WI38 (cell line): Measurements from ENCODE around the gene ZNF710.

ENCODE experiments used
- H3K4me3 ChIP-seq: 2 replicates; pipeline ENCODE4 v1.5.1; 2011; ENCODE audit warnings: low read depth, mild to moderate bottlenecking, control low read depth, low read length
- CTCF ChIP-seq: IDR thresholded peaks from 2 replicates; pipeline ENCODE4 v1.5.1; 2012; ENCODE audit warnings: low read depth, mild to moderate bottlenecking, control low read depth, low read length

ZNF710 gene

DNA sequence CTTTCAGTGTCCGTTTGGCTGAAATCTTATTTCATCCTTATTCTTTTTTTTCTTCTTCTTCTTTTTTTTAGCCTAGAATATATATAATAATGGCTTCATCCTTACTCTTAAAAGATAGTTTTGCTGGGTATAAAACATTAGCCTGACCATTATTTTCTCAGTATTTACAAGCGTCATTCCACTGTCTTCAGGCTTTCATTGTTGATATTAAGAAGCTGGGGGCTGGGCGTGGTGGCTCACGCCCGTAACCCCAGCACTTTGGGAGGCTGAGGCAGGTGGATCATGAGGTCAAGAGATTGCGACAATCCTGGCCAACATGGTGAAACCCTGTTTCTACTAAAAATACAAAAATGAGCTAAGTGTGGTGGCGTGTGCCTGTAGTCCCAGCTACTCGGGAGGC lies 10.6 kb downstream of the ZNF710 start:
- H3K4me3 ChIP-seq = no peak overlapping the region
- no peak for TF ChIP-seq CTCF

- no peak overlapping the region for H3K4me3 ChIP-seq
- TF ChIP-seq CTCF = no peak
Measured at GRCh38 chr15:90013503-90013937, 12.4 kb downstream of the ZNF710 start.

- H3K4me3 ChIP-seq = no peak overlapping the region
- TF ChIP-seq CTCF = no peak
Measured at GRCh38 chr15:90015294-90015693, 14.2 kb downstream of the ZNF710 start.

GRCh38 chr15:90015749-90016148 lies 14.6 kb downstream of the ZNF710 start:
- no peak for TF ChIP-seq CTCF

GRCh38 chr15:90016721-90017120 lies 15.6 kb downstream of the ZNF710 start:
- no peak for TF ChIP-seq CTCF
- H3K4me3 ChIP-seq = no peak overlapping the region

More at GRCh38 chr15:90015749-90016148, 14.6 kb downstream of the ZNF710 start:
- no peak overlapping the region for H3K4me3 ChIP-seq

DNA sequence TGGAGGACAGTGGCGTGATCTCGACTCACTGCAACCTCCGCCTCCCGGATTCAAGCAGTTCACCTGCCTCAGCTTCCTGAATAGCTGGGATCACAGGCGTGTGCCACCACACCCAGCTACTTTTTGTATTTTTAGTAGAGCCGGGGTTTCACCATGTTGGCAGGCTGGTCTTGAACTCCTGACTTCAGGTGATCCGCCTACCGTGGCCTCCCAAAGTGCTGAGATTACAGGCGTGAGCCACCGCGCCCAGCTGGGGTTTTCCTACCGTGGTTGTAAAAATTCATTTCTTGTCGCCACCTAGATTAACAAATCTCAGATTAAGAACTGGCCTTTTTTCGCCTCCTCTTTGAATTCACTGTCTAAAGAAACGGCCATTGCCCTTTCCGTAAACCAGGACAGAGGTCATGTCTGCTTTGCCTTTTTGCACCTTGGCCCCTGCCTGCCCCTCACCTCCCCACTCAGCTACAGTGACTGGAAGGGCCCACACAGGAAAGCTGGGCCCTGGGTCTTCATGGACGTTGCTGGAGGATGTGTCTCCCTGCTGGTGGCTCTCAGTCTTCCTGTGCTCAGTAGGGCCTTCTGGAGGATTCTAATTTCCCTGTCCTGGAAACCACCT lies 17.2 kb downstream of the ZNF710 start:
- TF ChIP-seq CTCF = no peak
- H3K4me3 ChIP-seq = no peak overlapping the region

DNA sequence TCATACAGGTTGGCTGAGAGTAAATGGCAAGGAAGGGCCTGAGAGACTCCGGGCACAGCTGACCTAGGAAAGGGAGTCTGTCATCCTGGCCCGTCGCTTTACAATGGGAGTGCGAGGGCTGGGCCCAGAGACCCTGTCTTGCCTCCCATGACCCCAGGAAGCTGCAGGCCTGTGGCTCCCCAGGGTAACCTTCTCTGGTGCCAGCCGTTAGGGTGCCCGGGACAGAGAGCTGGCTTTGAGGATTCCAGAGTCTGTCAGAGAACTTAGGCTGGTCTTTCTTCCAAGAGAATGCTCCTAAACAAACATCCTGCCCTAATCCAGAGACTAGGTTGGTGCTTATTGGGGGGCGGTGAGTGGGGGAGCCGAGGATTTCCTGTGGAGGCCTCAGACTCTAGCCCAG lies 18.5 kb downstream of the ZNF710 start:
- TF ChIP-seq CTCF = no peak

More for the DNA sequence above, 18.5 kb downstream of the ZNF710 start:
- H3K4me3 ChIP-seq = no peak overlapping the region
